ENCODE measurements around the gene CHIA.

The CHIA gene

DNA sequence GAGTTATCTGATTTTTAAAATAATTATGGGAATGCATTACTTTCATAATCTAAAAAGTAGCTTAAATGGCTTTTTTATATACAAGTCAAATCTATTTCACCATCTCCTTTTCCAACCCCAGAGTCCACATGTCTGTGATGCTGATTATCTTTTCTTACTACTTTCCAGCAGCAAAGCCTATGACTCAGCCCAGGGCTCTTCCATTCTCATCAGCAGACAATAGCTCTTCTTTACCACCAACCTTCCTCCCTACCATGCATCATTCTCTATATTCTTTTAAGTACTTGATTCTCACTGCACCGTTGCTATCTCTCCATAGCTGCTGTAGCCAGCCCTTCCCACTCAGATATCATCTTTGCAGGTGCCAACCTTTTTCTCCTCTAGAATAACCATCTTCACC is 75.6 kb downstream of the CHIA start:
- DNase-seq (ENCODE audit: low spot score) = no peak

- DNase-seq (ENCODE audit: low spot score) = no peak
These were observed 78.5 kb downstream of the CHIA start for GRCh38 chr1:111369177-111369576.

GRCh38 chr1:111369645-111370044 is 79.0 kb downstream of the CHIA start:
- DNase-seq (ENCODE audit: low spot score) = no peak
